Inflammatory macrophage treated with lipopolysaccharide for 4 hours (primary cell): ENCODE measurements around the gene MLEC.
A peak's percentile ranks its signal among the peaks of the same experiment; 100 is the strongest.
"Not testable (repeated sequence)": the region's sequence is repeated elsewhere in the genome, so short reads cannot be mapped to it uniquely, and the experiment has no call there.

Experiments used
- DNase-seq: peaks from one replicate; pipeline ENCODE4 v3.0.0-alpha.2; 2020

MLEC gene

GRCh38 chr12:120666571-120667390 lies 20.2 kb upstream of the MLEC start:
- DNase-seq, result no peak

GRCh38 chr12:120668091-120668867 lies 18.7 kb upstream of the MLEC start:
- DNase-seq, result no peak

GRCh38 chr12:120668868-120669840 lies 17.8 kb upstream of the MLEC start:
- no peak for DNase-seq

GRCh38 chr12:120670237-120670636 lies 16.7 kb upstream of the MLEC start:
- DNase-seq, result not testable (repeated sequence)

- no peak for DNase-seq
Measured at GRCh38 chr12:120670667-120671066, 16.3 kb upstream of the MLEC start.

GRCh38 chr12:120674097-120674636 lies 12.8 kb upstream of the MLEC start:
- peak; percentile 66 for DNase-seq

GRCh38 chr12:120677765-120678473 lies 9.0 kb upstream of the MLEC start:
- DNase-seq, result peak; percentile 62

GRCh38 chr12:120678572-120678971 lies 8.4 kb upstream of the MLEC start:
- DNase-seq, result no peak

- DNase-seq, result peak; percentile 44
Measured at GRCh38 chr12:120680165-120680738, 6.7 kb upstream of the MLEC start.

GRCh38 chr12:120684523-120684932 lies 2.4 kb upstream of the MLEC start:
- DNase-seq, result peak; percentile 97

GRCh38 chr12:120685522-120685921 lies 1.4 kb upstream of the MLEC start:
- DNase-seq, result no peak

GRCh38 chr12:120686151-120686689 lies 729 bp upstream of the MLEC start:
- DNase-seq, result peak; percentile 100

GRCh38 chr12:120687578-120688289 lies 785 bp downstream of the MLEC start:
- no peak for DNase-seq

- peak; percentile 45 for DNase-seq
Measured at GRCh38 chr12:120688527-120689071, 1.6 kb downstream of the MLEC start.

- DNase-seq, result no peak
Measured at GRCh38 chr12:120689397-120690082, 2.6 kb downstream of the MLEC start.

GRCh38 chr12:120690083-120690450 lies 3.1 kb downstream of the MLEC start:
- no peak for DNase-seq

GRCh38 chr12:120690978-120691377 lies 4.0 kb downstream of the MLEC start:
- DNase-seq, result no peak

GRCh38 chr12:120692524-120693033 lies 5.6 kb downstream of the MLEC start:
- DNase-seq, result no peak

- DNase-seq, result no peak
Measured at GRCh38 chr12:120693848-120694247, 6.9 kb downstream of the MLEC start.
